K562 (cell line): Measurements from ENCODE around the gene TIMM17B. TPM values are rescaled to one million over a fixed set of nuclear protein-coding genes. Genes with fewer than 3 reads are reported as not detected.

ENCODE experiments used
- DACH1 ChIP-seq: fragments of 450-650 bp; IDR thresholded peaks from 2 replicates; pipeline ENCODE4 v1.6.1; 2018; ENCODE audit not compliant: partially characterized antibody
- NONO ChIP-seq, 2 experiments: fragments of 200-400 bp in 1 of 2; fragments of 450-650 bp in 1 of 2; formaldehyde crosslinking in 1 of 2; IDR thresholded peaks; 2 replicates each; pipeline ENCODE4 v1.6.1; 2017; ENCODE audit warnings: low read depth in 2 of 2, mild to moderate bottlenecking in 2 of 2, moderate library complexity in 2 of 2, low read length in 1 of 2
- OTX1 ChIP-seq: fragments of 450-650 bp; formaldehyde crosslinking; IDR thresholded peaks from 2 replicates; pipeline ENCODE4 v1.4.0; 2022; ENCODE audit warnings: mild to moderate bottlenecking
- SIN3A ChIP-seq, 2 experiments: fragments of 150-350 bp in 1 of 2; IDR thresholded peaks; 2 replicates each; pipeline ENCODE4 v1.6.1; 2011 to 2016; ENCODE audit warnings: borderline replicate concordance in 2 of 2, low read depth in 2 of 2, low read length in 2 of 2, mild to moderate bottlenecking in 2 of 2, moderate library complexity in 2 of 2; ENCODE audit not compliant: control insufficient read depth in 1 of 2
- TEAD2 ChIP-seq: fragments of 450-650 bp; IDR thresholded peaks from 2 replicates; pipeline ENCODE4 v1.6.1; 2016; ENCODE audit warnings: missing genetic modification characterization, control low read depth, missing compliant biosample characterization
- ZNF24 ChIP-seq: fragments of 450-650 bp; IDR thresholded peaks from 2 replicates; pipeline ENCODE4 v1.6.1; 2016
- ZNF778 ChIP-seq: fragments of 450-650 bp; formaldehyde crosslinking; IDR thresholded peaks from 2 replicates; pipeline ENCODE4 v1.4.0; 2020; ENCODE audit warnings: mild to moderate bottlenecking, moderate library complexity
- polyA plus RNA-seq, 8 experiments: library from polyadenylated mRNA; depleted of rRNA in 4 of 8; stranded (reverse) in 5 of 8; unstranded in 3 of 8; fragments of >200 nt; fragmentation: Nextera tagmentation in 2 of 8; fragmentation: Illumina TruSeq in 1 of 8; extraction: Ambion mirVana in 2 of 8; extraction: Trizol in 1 of 8; gene quantifications; 2 replicates each; pipeline versions ENCODE4 v1.2.1 to v1.2.3, GENCODE V29; 2011 to 2014; ENCODE audit warnings: inconsistent platforms in 1 of 8, missing spikeins in 1 of 8
- total RNA-seq, 7 experiments: library from RNA; depleted of rRNA in 6 of 7; stranded (reverse); fragments of >200 nt in 6 of 7; fragmentation: Illumina TruSeq in 2 of 7; extraction: Trizol in 2 of 7; gene quantifications; 2 replicates each; pipeline versions ENCODE4 v1.2.1 to v1.2.3, GENCODE V29; 2011 to 2021; ENCODE audit warnings: low replicate concordance in 1 of 7
- TF ChIP-seq, protein P1 (sequence below): fragments of 200-800 bp; sonication (Bioruptor generic); IDR thresholded peaks from 2 replicates; pipeline ENCODE4 v1.6.1; 2016; ENCODE audit warnings: missing genetic modification characterization, missing compliant biosample characterization

TIMM17B gene
- total and polyA plus RNA-seq, 9 of the 15 experiments (the other 6 are each of a cell fraction or from before 2014, with no cell fraction given): 9.9 to 184 (median 115) TPM

DNA sequence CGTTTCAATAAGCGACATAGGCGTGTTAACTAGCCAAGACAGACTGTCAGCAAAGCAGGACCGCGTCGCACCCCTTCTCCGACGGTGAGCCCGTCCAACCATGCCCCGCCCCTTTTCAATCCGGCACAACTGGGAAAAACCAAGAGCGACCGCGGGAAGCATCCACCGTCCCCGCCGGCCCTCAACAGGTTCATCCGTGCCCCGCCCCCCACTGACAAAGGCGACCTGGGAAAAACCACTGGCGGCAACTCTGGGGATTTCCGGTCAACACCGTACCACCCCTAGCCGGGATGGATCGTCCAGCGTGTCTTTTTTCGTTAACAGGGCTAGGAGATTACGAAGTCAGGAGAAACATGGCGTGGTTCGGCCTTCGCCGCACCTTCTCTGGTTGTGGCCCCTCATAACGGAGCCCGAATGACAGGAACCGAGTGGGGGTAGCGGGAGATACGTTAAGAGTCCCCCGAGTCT, 377 bp downstream of the TIMM17B start (continued):
- TF ChIP-seq, protein P1, sequence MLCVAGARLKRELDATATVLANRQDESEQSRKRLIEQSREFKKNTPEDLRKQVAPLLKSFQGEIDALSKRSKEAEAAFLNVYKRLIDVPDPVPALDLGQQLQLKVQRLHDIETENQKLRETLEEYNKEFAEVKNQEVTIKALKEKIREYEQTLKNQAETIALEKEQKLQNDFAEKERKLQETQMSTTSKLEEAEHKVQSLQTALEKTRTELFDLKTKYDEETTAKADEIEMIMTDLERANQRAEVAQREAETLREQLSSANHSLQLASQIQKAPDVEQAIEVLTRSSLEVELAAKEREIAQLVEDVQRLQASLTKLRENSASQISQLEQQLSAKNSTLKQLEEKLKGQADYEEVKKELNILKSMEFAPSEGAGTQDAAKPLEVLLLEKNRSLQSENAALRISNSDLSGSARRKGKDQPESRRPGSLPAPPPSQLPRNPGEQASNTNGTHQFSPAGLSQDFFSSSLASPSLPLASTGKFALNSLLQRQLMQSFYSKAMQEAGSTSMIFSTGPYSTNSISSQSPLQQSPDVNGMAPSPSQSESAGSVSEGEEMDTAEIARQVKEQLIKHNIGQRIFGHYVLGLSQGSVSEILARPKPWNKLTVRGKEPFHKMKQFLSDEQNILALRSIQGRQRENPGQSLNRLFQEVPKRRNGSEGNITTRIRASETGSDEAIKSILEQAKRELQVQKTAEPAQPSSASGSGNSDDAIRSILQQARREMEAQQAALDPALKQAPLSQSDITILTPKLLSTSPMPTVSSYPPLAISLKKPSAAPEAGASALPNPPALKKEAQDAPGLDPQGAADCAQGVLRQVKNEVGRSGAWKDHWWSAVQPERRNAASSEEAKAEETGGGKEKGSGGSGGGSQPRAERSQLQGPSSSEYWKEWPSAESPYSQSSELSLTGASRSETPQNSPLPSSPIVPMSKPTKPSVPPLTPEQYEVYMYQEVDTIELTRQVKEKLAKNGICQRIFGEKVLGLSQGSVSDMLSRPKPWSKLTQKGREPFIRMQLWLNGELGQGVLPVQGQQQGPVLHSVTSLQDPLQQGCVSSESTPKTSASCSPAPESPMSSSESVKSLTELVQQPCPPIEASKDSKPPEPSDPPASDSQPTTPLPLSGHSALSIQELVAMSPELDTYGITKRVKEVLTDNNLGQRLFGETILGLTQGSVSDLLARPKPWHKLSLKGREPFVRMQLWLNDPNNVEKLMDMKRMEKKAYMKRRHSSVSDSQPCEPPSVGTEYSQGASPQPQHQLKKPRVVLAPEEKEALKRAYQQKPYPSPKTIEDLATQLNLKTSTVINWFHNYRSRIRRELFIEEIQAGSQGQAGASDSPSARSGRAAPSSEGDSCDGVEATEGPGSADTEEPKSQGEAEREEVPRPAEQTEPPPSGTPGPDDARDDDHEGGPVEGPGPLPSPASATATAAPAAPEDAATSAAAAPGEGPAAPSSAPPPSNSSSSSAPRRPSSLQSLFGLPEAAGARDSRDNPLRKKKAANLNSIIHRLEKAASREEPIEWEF (CRISPR knock-in tag): no peak
- TF ChIP-seq OTX1 (no peak), ZNF24 (no peak), ZNF778 (CRISPR knock-in tag) (no peak), DACH1 (no peak), SIN3A (IDR thresholded peaks at IDR 0.05; ENCODE audit: borderline replicate concordance in 2 of 2, control insufficient read depth in 1 of 2, low read depth in 2 of 2, low read length in 2 of 2) (no peak; a peak in 1 of 4 replicates), NONO (IDR thresholded peaks at IDR 0.05; ENCODE audit: low read depth in 2 of 2, low read length in 1 of 2) (peak in 1 of 2 experiments; percentile 90; a peak in 2 of 4 replicates), TEAD2 (tag) (no peak)
